Kidney (tissue), 14 donors: ENCODE data around the gene DCAF5. TPM values are rescaled to one million over a fixed set of nuclear protein-coding genes. Genes with fewer than 3 reads are reported as not detected.

Experiments used
- DNase-seq, 5 donors: peaks; one replicate each; pipeline ENCODE4 v3.0.0-alpha.2; 2013 to 2020
- FAIRE-seq: peaks from 2 replicates; lab custom pipeline; 2012; peaks lifted over from hg19 to GRCh38; lab: Jason Lieb, UNC
- H3K27ac ChIP-seq, 2 donors: one replicate each; pipeline ENCODE4 v1.7.0; 2013; ENCODE audit warnings: low read depth in 2 of 2, low read length in 2 of 2, inconsistent platforms in 1 of 2
- H3K27me3 ChIP-seq: one replicate; pipeline ENCODE4 v1.7.1; 2013; ENCODE audit warnings: low read length, inconsistent platforms; ENCODE audit not compliant: control insufficient read depth, insufficient read depth
- H3K36me3 ChIP-seq, 3 donors: one replicate each; pipeline versions ENCODE4 v1.7.0 to v1.7.1; 2013; ENCODE audit warnings: low read length in 3 of 3, control low read depth in 1 of 3, inconsistent platforms in 1 of 3; ENCODE audit not compliant: insufficient read depth in 3 of 3, control insufficient read depth in 2 of 3
- H3K4me1 ChIP-seq, 3 donors: one replicate each; pipeline versions ENCODE4 v1.7.0 to v1.7.1; 2013; ENCODE audit warnings: low read length in 3 of 3, inconsistent platforms in 1 of 3, low read depth in 1 of 3; ENCODE audit not compliant: control insufficient read depth in 2 of 3, insufficient read depth in 2 of 3
- H3K4me3 ChIP-seq, 3 donors: one replicate each; pipeline versions ENCODE4 v1.7.0 to v1.8.1; 2013; ENCODE audit warnings: low read length in 3 of 3, control low read depth in 1 of 3, inconsistent platforms in 1 of 3
- H3K9ac ChIP-seq, 3 donors: one replicate each; pipeline versions ENCODE4 v1.7.0 to v1.7.1; 2013; ENCODE audit warnings: low read length in 3 of 3, control low read depth in 1 of 3, inconsistent platforms in 1 of 3
- H3K9me3 ChIP-seq, 3 donors: one replicate each; pipeline versions ENCODE4 v1.7.0 to v1.7.1; 2013; ENCODE audit warnings: low read length in 3 of 3, control low read depth in 1 of 3, inconsistent platforms in 1 of 3; ENCODE audit not compliant: control insufficient read depth in 2 of 3, insufficient read depth in 1 of 3
- CTCF ChIP-seq: IDR thresholded peaks from 3 replicates; pipeline ENCODE4 v1.5.1; 2012; ENCODE audit warnings: mild to moderate bottlenecking, moderate library complexity, borderline replicate concordance; ENCODE audit not compliant: insufficient read depth; ENCODE audit errors: extremely low read depth
- intact Hi-C: fragments of 100-400 bp; cut with DNase I; formaldehyde crosslinking; loops from one replicate; pipeline ENCODE4 v1.11.1; 2022
- polyA plus RNA-seq: library from polyadenylated mRNA; stranded (reverse); fragments of 350-450 nt; fragmentation: Illumina TruSeq; extraction: RNeasy Lipid Tissue Mini Kit (QIAGEN cat#74804); gene quantifications from one replicate; pipeline ENCODE4 v1.2.3, GENCODE V29; 2014; ENCODE audit warnings: low read depth, low replicate concordance; ENCODE audit not compliant: insufficient read depth
- total RNA-seq: library from RNA; stranded (reverse); fragmentation: NEBNext Ultra II Directional; extraction: Animal tissue kit (Norgen Biotek cat#: 25700); gene quantifications from one replicate; pipeline ENCODE4 v1.2.1, GENCODE V29; 2021
- donor health status: control.
- donor health status: control.
- donor health status: control.
- donor health status: control.
- donor health status: control.
- donor health status: DM: yes; HTN: yes; CAD: no.
- donor health status: Normal renal cell carcinoma (clear cell type).

DCAF5 gene
- total and polyA plus RNA-seq, 2 donors from 2014 or later, result 17.3 to 51.0 TPM

GRCh38 chr14:69135133-69135532, 17.8 kb downstream of the DCAF5 start:
- DNase-seq (peak in 1 of 5 donors; percentile 4), FAIRE-seq (no peak)
- H3K4me3 ChIP-seq, result no peak overlapping the region
- no peaks in the 10 kb centered on the region for H3K9me3 ChIP-seq
- H3K36me3 ChIP-seq, result no peaks in the 10 kb centered on the region
- H3K27me3 ChIP-seq, result no peaks in the 10 kb centered on the region
- no peak for TF ChIP-seq CTCF
- peaks cover 0 to 26% (median 13%) of the 10 kb centered on the region in 3 donors for H3K4me1 ChIP-seq
- intact Hi-C loops, result no loop called here
- H3K9ac ChIP-seq, result no peak overlapping the region
- H3K27ac ChIP-seq, result no peak overlapping the region

- no peaks in the 10 kb centered on the region for H3K9me3 ChIP-seq
- no peaks in the 10 kb centered on the region for H3K27me3 ChIP-seq
- no peaks in the 10 kb centered on the region for H3K36me3 ChIP-seq
- no peak overlapping the region for H3K27ac ChIP-seq
- no peak for TF ChIP-seq CTCF
- DNase-seq (no peak), FAIRE-seq (no peak)
- no peak overlapping the region for H3K9ac ChIP-seq
- intact Hi-C loops, result no loop called here
- no peak overlapping the region for H3K4me3 ChIP-seq
- H3K4me1 ChIP-seq, result peaks cover 0 to 37% (median 18%) of the 10 kb centered on the region in 3 donors
Observed at GRCh38 chr14:69133206-69134125, 19.5 kb downstream of the DCAF5 start.

GRCh38 chr14:69132513-69133181, 20.3 kb downstream of the DCAF5 start:
- H3K9me3 ChIP-seq, result no peaks in the 10 kb centered on the region
- H3K27me3 ChIP-seq, result no peaks in the 10 kb centered on the region
- intact Hi-C loops, result no loop called here
- TF ChIP-seq CTCF, result no peak
- no peak overlapping the region for H3K9ac ChIP-seq
- H3K4me1 ChIP-seq, result peaks cover 0 to 34% (median 13%) of the 10 kb centered on the region in 3 donors
- no peak overlapping the region for H3K4me3 ChIP-seq
- no peak for DNase-seq
- no peak for FAIRE-seq
- no peak overlapping the region for H3K27ac ChIP-seq
- H3K36me3 ChIP-seq, result no peaks in the 10 kb centered on the region
